H9 (cell line): ENCODE measurements around the gene TNP2. TPM values are rescaled to one million over a fixed set of nuclear protein-coding genes. Genes with fewer than 3 reads are reported as not detected.

Source experiments
- DNase-seq: peaks from one replicate; pipeline ENCODE4 v3.0.0-alpha.2; 2017
- H2AFZ ChIP-seq: one replicate; pipeline ENCODE4 v1.6.1; 2013; ENCODE audit warnings: mild to moderate bottlenecking, low read length, control low read depth, moderate library complexity
- H2AK5ac ChIP-seq: 2 replicates; pipeline ENCODE4 v1.6.1; 2013; ENCODE audit warnings: low read length, control low read depth, mixed read lengths; ENCODE audit not compliant: insufficient read length
- H2BK120ac ChIP-seq: one replicate; pipeline ENCODE4 v1.6.1; 2013; ENCODE audit warnings: low read depth, mild to moderate bottlenecking, low read length, control low read depth, inconsistent platforms; ENCODE audit not compliant: poor library complexity, severe bottlenecking
- H2BK12ac ChIP-seq: 2 replicates; pipeline ENCODE4 v1.6.1; 2013; ENCODE audit warnings: low read length, control low read depth, mixed read lengths, low read depth; ENCODE audit not compliant: insufficient read length
- H2BK15ac ChIP-seq: 2 replicates; pipeline ENCODE4 v1.6.1; 2013; ENCODE audit warnings: low read depth, low read length, control low read depth
- H2BK20ac ChIP-seq: one replicate; pipeline ENCODE4 v1.6.1; 2013; ENCODE audit warnings: low read depth, mild to moderate bottlenecking, low read length, control low read depth, inconsistent platforms; ENCODE audit not compliant: poor library complexity, severe bottlenecking
- H2BK5ac ChIP-seq: 2 replicates; pipeline ENCODE4 v1.6.1; 2013; ENCODE audit warnings: low read length, control low read depth, mixed read lengths; ENCODE audit not compliant: insufficient read length
- H3K14ac ChIP-seq: 2 replicates; pipeline ENCODE4 v1.6.1; 2013; ENCODE audit warnings: low read length, control low read depth; ENCODE audit not compliant: insufficient read depth
- H3K18ac ChIP-seq: 2 replicates; pipeline ENCODE4 v1.6.1; 2013; ENCODE audit warnings: low read depth, mild to moderate bottlenecking, mixed read lengths, low read length, control low read depth; ENCODE audit not compliant: insufficient read length
- H3K23ac ChIP-seq: 2 replicates; pipeline ENCODE4 v1.6.1; 2013; ENCODE audit warnings: low read length, control low read depth, mixed read lengths, low read depth; ENCODE audit not compliant: insufficient read length
- H3K23me2 ChIP-seq: 2 replicates; pipeline ENCODE4 v1.6.1; 2013; ENCODE audit warnings: low read depth, mild to moderate bottlenecking, mixed read lengths, low read length, control low read depth; ENCODE audit not compliant: insufficient read length, poor library complexity, severe bottlenecking
- H3K27ac ChIP-seq: 2 replicates; pipeline ENCODE4 v1.5.1; 2013; ENCODE audit warnings: low read length, control low read depth, mixed read lengths, low read depth; ENCODE audit not compliant: insufficient read length
- H3K27me3 ChIP-seq: 2 replicates; pipeline ENCODE4 v1.6.1; 2013; ENCODE audit warnings: low read length, control low read depth, inconsistent platforms; ENCODE audit not compliant: insufficient read depth
- H3K4ac ChIP-seq: 2 replicates; pipeline ENCODE4 v1.6.1; 2013; ENCODE audit warnings: low read depth, mild to moderate bottlenecking, control low read depth, inconsistent platforms, low read length, moderate library complexity
- H3K4me1 ChIP-seq: 2 replicates; pipeline ENCODE4 v1.6.1; 2013; ENCODE audit warnings: low read length, control low read depth, inconsistent platforms; ENCODE audit not compliant: insufficient read depth
- H3K4me2 ChIP-seq: 2 replicates; pipeline ENCODE4 v1.6.1; 2013; ENCODE audit warnings: low read length, control low read depth, mixed read lengths; ENCODE audit not compliant: insufficient read length, insufficient read depth
- H3K56ac ChIP-seq: 2 replicates; pipeline ENCODE4 v1.6.1; 2013; ENCODE audit warnings: low read depth, mild to moderate bottlenecking, mixed read lengths, low read length, control low read depth; ENCODE audit not compliant: insufficient read length
- H3K79me1 ChIP-seq: 2 replicates; pipeline ENCODE4 v1.6.1; 2013; ENCODE audit warnings: low read depth, mild to moderate bottlenecking, moderate library complexity, low read length, control low read depth, inconsistent platforms; ENCODE audit not compliant: insufficient read depth, poor library complexity, severe bottlenecking
- H3K79me2 ChIP-seq: 2 replicates; pipeline ENCODE4 v1.6.1; 2013; ENCODE audit warnings: low read length, control low read depth, inconsistent platforms; ENCODE audit not compliant: insufficient read depth
- H3K9ac ChIP-seq: 2 replicates; pipeline ENCODE4 v1.6.1; 2013; ENCODE audit warnings: low read length, control low read depth, mixed read lengths; ENCODE audit not compliant: insufficient read length; ENCODE audit errors: extremely low read depth
- H3K9me3 ChIP-seq: one replicate; pipeline ENCODE4 v1.6.1; 2013; ENCODE audit warnings: low read depth, low read length, inconsistent platforms; ENCODE audit not compliant: control insufficient read depth
- H3T11ph ChIP-seq: one replicate; pipeline ENCODE4 v1.6.1; 2013; ENCODE audit warnings: mild to moderate bottlenecking, low read length, control low read depth, inconsistent platforms
- H4K20me1 ChIP-seq: one replicate; pipeline ENCODE4 v1.6.1; 2013; ENCODE audit not compliant: control insufficient read depth, insufficient read length, insufficient read depth
- H4K5ac ChIP-seq: 2 replicates; pipeline ENCODE4 v1.6.1; 2013; ENCODE audit warnings: low read depth, mild to moderate bottlenecking, mixed read lengths, low read length, control low read depth; ENCODE audit not compliant: insufficient read length
- H4K8ac ChIP-seq: replicated peaks from 2 replicates; pipeline ENCODE4 v1.6.1; 2013; ENCODE audit warnings: low read length, control low read depth, mixed read lengths, low read depth; ENCODE audit not compliant: insufficient read length
- H4K91ac ChIP-seq: 2 replicates; pipeline ENCODE4 v1.6.1; 2013; ENCODE audit warnings: low read depth, mild to moderate bottlenecking, moderate library complexity, mixed read lengths, low read length, control low read depth; ENCODE audit not compliant: insufficient read length
- H3K27ac Mint-ChIP-seq, 3 experiments: 2 replicates in 2 of 3; 3 replicates in 1 of 3; pipeline ENCODE4 v1.8.0; 2020 to 2021; ENCODE audit warnings: mixed read lengths in 3 of 3, mild to moderate bottlenecking in 1 of 3, moderate library complexity in 1 of 3
- H3K27me3 Mint-ChIP-seq: 2 replicates; pipeline ENCODE4 v1.8.0; 2021; ENCODE audit warnings: low read depth, mild to moderate bottlenecking, moderate library complexity, mixed read lengths
- H3K36me3 Mint-ChIP-seq, 3 experiments: 2 replicates in 2 of 3; 3 replicates in 1 of 3; pipeline ENCODE4 v1.8.0; 2020 to 2021; ENCODE audit warnings: low read depth in 3 of 3, mixed read lengths in 3 of 3; ENCODE audit not compliant: insufficient read depth in 1 of 3
- H3K4me1 Mint-ChIP-seq, 2 experiments: 2 replicates each; pipeline ENCODE4 v1.8.0; 2020; ENCODE audit warnings: mixed read lengths in 2 of 2
- H3K4me3 Mint-ChIP-seq, 2 experiments: 2 replicates in 1 of 2; 3 replicates in 1 of 2; pipeline ENCODE4 v1.8.0; 2020 to 2021; ENCODE audit warnings: mild to moderate bottlenecking in 2 of 2, mixed read lengths in 2 of 2, moderate library complexity in 1 of 2
- H3K9me3 Mint-ChIP-seq, 2 experiments: 2 replicates in 1 of 2; 3 replicates in 1 of 2; pipeline ENCODE4 v1.8.0; 2020; ENCODE audit warnings: mild to moderate bottlenecking in 2 of 2, mixed read lengths in 2 of 2, moderate library complexity in 1 of 2
- WGBS: extraction: QIAGEN DNeasy Blood & Tissue Kit; methylation state at CpG from one replicate; pipeline ENCODE4 v1.1.7; 2013; ENCODE audit warnings: missing lambda C conversion rate, low lambda C conversion rate, mixed read lengths; ENCODE audit not compliant: insufficient read length; ENCODE audit errors: extremely low coverage; 5-methylcytosine and 5-hydroxymethylcytosine counted together
- total RNA-seq: library from RNA; stranded (reverse); gene quantifications from 2 replicates; pipeline ENCODE4 v1.2.1, GENCODE V29; 2021
- TF ChIP-seq, protein P1 (sequence below): fragments of 200-600 bp; sonication (generic); conservative IDR thresholded peaks from 3 replicates; pipeline ENCODE4 v1.8.0; 2021; ENCODE audit warnings: antibody characterized with exemption, mild to moderate bottlenecking

TNP2 gene
- total RNA-seq, 1 experiment from 2014 or later, result not detected

DNA sequence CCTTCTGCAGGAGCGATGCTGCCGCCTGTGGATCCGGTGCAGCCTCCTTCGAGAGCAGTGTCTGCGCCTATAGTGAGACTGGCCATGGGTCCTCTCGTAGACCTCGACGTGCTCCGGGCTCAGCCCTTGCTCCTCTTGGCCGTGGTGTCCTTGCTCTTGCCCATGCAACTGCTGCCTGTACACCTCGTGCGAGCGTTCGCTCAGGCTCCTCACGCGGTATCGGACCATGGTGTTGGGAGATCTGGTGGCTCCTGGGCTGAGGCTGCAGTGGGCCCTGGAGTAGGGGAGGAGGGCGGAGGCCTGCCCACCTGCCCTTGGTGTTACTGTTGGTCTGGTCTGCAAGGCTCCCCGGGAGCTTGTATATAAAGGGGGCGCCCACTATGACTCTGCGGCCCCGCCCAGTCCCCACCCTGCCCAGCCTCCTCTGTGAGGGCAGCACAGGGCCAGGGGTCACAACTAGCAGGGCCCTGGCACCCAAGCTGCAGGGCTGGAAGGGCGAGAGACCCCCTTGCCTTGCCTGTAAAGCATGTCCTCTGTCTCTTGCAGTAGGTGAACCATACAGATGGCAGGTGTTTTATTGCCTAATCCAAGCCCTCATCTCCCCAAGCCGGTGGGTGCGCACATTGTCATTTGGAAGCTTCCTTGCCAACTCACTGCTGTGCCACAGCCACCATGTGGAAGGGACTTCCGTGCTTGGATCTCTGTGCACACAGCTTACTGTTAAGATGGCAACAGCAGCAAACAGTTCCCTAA lies 7.2 kb upstream of the TNP2 start, which contains the start of gene PRM2:
PRM2 (minus strand) TSS at position 338 of the 753 bp plus-strand sequence; CDS start at position 228, 110 bp downstream.
- H2BK12ac ChIP-seq, result no peak within 1 kb of the TSS
- WGBS, result no CpG with 5 or more reads among the region's 26 CpGs
- no peak within 1 kb of the TSS for H3K4ac ChIP-seq
- no peak for DNase-seq
- no peak within 1 kb of the TSS for H3K4me2 ChIP-seq
- no peak within 1 kb of the TSS for H2BK20ac ChIP-seq
- no peak within 1 kb of the TSS for H3K4me3 Mint-ChIP-seq
- no peaks in the 10 kb centered on the region for H3K23me2 ChIP-seq
- no peak within 1 kb of the TSS for H2AK5ac ChIP-seq
- H3K18ac ChIP-seq, result no peak within 1 kb of the TSS
- H3K27ac Mint-ChIP-seq, result peak within 1 kb of the TSS in 1 of 3 experiments; percentile 87; a peak in 1 of 7 replicates
- no peak within 1 kb of the TSS for H2BK120ac ChIP-seq
- no peak within 1 kb of the TSS for H3K9ac ChIP-seq
- H3K56ac ChIP-seq, result no peak within 1 kb of the TSS
- H3K4me1 Mint-ChIP-seq, result peaks cover 9 to 16% of the 10 kb centered on the region in 2 experiments
- TF ChIP-seq, protein P1, sequence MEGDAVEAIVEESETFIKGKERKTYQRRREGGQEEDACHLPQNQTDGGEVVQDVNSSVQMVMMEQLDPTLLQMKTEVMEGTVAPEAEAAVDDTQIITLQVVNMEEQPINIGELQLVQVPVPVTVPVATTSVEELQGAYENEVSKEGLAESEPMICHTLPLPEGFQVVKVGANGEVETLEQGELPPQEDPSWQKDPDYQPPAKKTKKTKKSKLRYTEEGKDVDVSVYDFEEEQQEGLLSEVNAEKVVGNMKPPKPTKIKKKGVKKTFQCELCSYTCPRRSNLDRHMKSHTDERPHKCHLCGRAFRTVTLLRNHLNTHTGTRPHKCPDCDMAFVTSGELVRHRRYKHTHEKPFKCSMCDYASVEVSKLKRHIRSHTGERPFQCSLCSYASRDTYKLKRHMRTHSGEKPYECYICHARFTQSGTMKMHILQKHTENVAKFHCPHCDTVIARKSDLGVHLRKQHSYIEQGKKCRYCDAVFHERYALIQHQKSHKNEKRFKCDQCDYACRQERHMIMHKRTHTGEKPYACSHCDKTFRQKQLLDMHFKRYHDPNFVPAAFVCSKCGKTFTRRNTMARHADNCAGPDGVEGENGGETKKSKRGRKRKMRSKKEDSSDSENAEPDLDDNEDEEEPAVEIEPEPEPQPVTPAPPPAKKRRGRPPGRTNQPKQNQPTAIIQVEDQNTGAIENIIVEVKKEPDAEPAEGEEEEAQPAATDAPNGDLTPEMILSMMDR, result no peak
- H2BK5ac ChIP-seq, result no peak within 1 kb of the TSS
- H3K9me3 ChIP-seq, result no peaks in the 10 kb centered on the region
- no peak within 1 kb of the TSS; the same call in 1 of the 2 replicates for H3K14ac ChIP-seq
- no peak within 1 kb of the TSS for H4K5ac ChIP-seq
- no peaks in the 10 kb centered on the region for H3K36me3 Mint-ChIP-seq
- peaks cover 0 to 7% of the 10 kb centered on the region in 2 experiments; a peak in 3 of 5 replicates for H3K9me3 Mint-ChIP-seq
- H3K27me3 ChIP-seq, result no peaks in the 10 kb centered on the region
- H2BK15ac ChIP-seq, result no peak within 1 kb of the TSS
- H4K8ac ChIP-seq, result no peak within 1 kb of the TSS
- H3K27me3 Mint-ChIP-seq, result no peaks in the 10 kb centered on the region; the same call in 1 of the 2 replicates
- no peaks in the 10 kb centered on the region for H4K20me1 ChIP-seq
- no peaks in the 10 kb centered on the region; the same call in 1 of the 2 replicates for H3K4me1 ChIP-seq
- H3T11ph ChIP-seq, result no peak within 1 kb of the TSS
- H3K23ac ChIP-seq, result no peak within 1 kb of the TSS
- no peak within 1 kb of the TSS for H2AFZ ChIP-seq
- no peaks in the 10 kb centered on the region for H3K79me2 ChIP-seq
- no peak within 1 kb of the TSS for H4K91ac ChIP-seq
- no peak within 1 kb of the TSS for H3K27ac ChIP-seq
- H3K79me1 ChIP-seq, result no peaks in the 10 kb centered on the region
